ENCODE measurements around the gene SEC24C. TPM values are rescaled to one million over a fixed set of nuclear protein-coding genes. Genes with fewer than 3 reads are reported as not detected.
"Not testable (repeated sequence)": the region's sequence is repeated elsewhere in the genome, so short reads cannot be mapped to it uniquely, and the experiment has no call there.

Gene SEC24C
- total and polyA plus RNA-seq, 8 donors, result 59.9 to 88.1 (median 64.9) TPM

GRCh38 chr10:73790886-73791625 lies 46.9 kb downstream of the SEC24C start:
- H3K4me3 ChIP-seq, result no peak overlapping the region
- DNase-seq (no peak), ATAC-seq (no peak)
- no peaks in the 10 kb centered on the region for H3K27me3 ChIP-seq
- peaks cover 0 to 75% of the 10 kb centered on the region in 2 donors for H3K36me3 ChIP-seq
- intact Hi-C loops (cut with DNase I), result no loop called here
- no peaks in the 10 kb centered on the region for H3K9me3 ChIP-seq
- TF ChIP-seq CTCF (IDR thresholded peaks at IDR 0.05), result no peak
- peaks cover 16 to 26% of the 10 kb centered on the region in 2 donors for H3K4me1 ChIP-seq
- no peak overlapping the region for H3K27ac ChIP-seq

- TF ChIP-seq CTCF (IDR thresholded peaks at IDR 0.05), result no peak
- DNase-seq, result no peak
- Histone ChIP-seq H3K27ac (no peak overlapping the region), H3K4me3 (no peak overlapping the region), H3K9me3 (no peaks in the 10 kb centered on the region), H3K4me1 (peaks cover 9 to 18% of the 10 kb centered on the region in 2 donors), H3K36me3 (peaks cover 0 to 84% of the 10 kb centered on the region in 2 donors), H3K27me3 (no peaks in the 10 kb centered on the region)
- intact Hi-C loops (cut with DNase I), result no loop called here
- no peak for ATAC-seq
Observed at GRCh38 chr10:73791871-73792400, 47.8 kb downstream of the SEC24C start.

- no peak for TF ChIP-seq CTCF (IDR thresholded peaks at IDR 0.05)
- intact Hi-C loops (cut with DNase I), result no loop called here
- Histone ChIP-seq H3K27me3 (no peaks in the 10 kb centered on the region), H3K4me3 (no peak overlapping the region), H3K4me1 (peaks cover 0 to 3% of the 10 kb centered on the region in 2 donors), H3K27ac (no peak overlapping the region), H3K9me3 (no peaks in the 10 kb centered on the region), H3K36me3 (peaks cover 0 to 99% of the 10 kb centered on the region in 2 donors)
- ATAC-seq (no peak), DNase-seq (no peak)
Observed at GRCh38 chr10:73793456-73793855, 49.3 kb downstream of the SEC24C start.

- ATAC-seq, result not testable (repeated sequence)
Observed at GRCh38 chr10:73795491-73795890, 51.3 kb downstream of the SEC24C start.

GRCh38 chr10:73796035-73796434 lies 51.9 kb downstream of the SEC24C start:
- ATAC-seq; H3K27ac ChIP-seq; H3K9me3 ChIP-seq; intact Hi-C loops (cut with DNase I); DNase-seq; H3K4me3 ChIP-seq; H3K4me1 ChIP-seq; H3K27me3 ChIP-seq: not testable (repeated sequence)
- H3K36me3 ChIP-seq, result peaks cover 0 to 100% of the 10 kb centered on the region in 2 donors

More at GRCh38 chr10:73795491-73795890, 51.3 kb downstream of the SEC24C start:
- peaks cover 0 to 100% of the 10 kb centered on the region in 2 donors for H3K36me3 ChIP-seq
- H3K4me3 ChIP-seq; DNase-seq; H3K27ac ChIP-seq; H3K9me3 ChIP-seq; H3K27me3 ChIP-seq; H3K4me1 ChIP-seq; intact Hi-C loops (cut with DNase I): not testable (repeated sequence)

GRCh38 chr10:73796766-73797165 lies 52.6 kb downstream of the SEC24C start:
- H3K36me3 ChIP-seq, result peaks cover 0 to 100% of the 10 kb centered on the region in 2 donors
- DNase-seq (no peak), ATAC-seq (no peak)
- H3K4me1 ChIP-seq, result no peaks in the 10 kb centered on the region
- intact Hi-C loops (cut with DNase I), result no loop called here
- H3K27me3 ChIP-seq, result no peaks in the 10 kb centered on the region
- no peak for TF ChIP-seq CTCF (IDR thresholded peaks at IDR 0.05)
- no peaks in the 10 kb centered on the region for H3K9me3 ChIP-seq
- no peak overlapping the region for H3K27ac ChIP-seq
- H3K4me3 ChIP-seq, result no peak overlapping the region
